GM12874 (cell line): ENCODE data around the gene FAM124B.

ENCODE experiments used
- CTCF ChIP-seq: IDR thresholded peaks from 2 replicates; pipeline ENCODE4 v1.5.1; 2011; ENCODE audit warnings: low read depth, mild to moderate bottlenecking, control low read depth, low read length, moderate library complexity; ENCODE audit not compliant: insufficient read depth

Gene FAM124B

DNA sequence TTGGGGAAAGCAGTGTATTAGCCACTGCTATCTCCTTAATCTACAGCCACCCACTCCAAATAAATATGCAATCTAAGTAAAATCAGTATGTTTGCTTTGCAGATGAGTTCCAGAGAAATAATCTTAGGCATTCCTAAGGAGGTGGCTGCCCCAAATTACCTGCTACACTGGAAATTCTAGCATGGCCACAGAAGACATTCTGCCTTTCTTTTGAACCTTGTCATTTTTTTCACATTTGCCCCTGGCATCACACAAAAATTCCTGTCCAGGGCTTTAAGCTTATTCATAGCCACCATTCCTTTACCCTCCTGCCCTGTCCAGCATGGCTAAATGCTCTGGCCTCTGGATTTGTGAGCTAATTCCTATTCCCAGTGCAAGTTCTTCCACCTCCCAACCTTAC is 36.8 kb upstream of the FAM124B start:
- no peak for TF ChIP-seq CTCF

- TF ChIP-seq CTCF = no peak
Observed at GRCh38 chr2:224436634-224437033, 34.7 kb upstream of the FAM124B start.

DNA sequence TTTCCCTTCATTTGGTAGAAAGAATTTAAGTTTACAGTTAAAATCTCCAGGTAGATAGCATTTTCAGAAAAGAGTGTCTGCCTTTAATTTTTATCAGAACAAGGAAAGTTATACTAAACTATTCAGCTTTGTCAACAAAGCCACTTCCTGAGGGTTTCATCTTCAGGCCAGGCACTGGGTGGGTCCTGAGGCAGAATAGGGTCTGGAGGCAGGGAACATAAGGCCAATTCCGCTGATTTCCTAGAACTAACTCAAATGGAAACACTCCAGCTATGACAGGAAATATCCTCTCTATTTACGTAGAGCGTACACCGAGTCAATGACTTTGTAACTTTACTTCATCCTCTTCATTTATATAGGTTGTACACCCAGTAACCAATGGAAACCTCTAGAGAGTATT is 32.7 kb upstream of the FAM124B start:
- TF ChIP-seq CTCF = no peak

GRCh38 chr2:224433442-224433841 is 31.5 kb upstream of the FAM124B start:
- TF ChIP-seq CTCF = no peak

- no peak for TF ChIP-seq CTCF
Observed at GRCh38 chr2:224432003-224432579, 30.2 kb upstream of the FAM124B start.

- TF ChIP-seq CTCF = no peak
Observed at GRCh38 chr2:224429441-224429810, 27.5 kb upstream of the FAM124B start.

DNA sequence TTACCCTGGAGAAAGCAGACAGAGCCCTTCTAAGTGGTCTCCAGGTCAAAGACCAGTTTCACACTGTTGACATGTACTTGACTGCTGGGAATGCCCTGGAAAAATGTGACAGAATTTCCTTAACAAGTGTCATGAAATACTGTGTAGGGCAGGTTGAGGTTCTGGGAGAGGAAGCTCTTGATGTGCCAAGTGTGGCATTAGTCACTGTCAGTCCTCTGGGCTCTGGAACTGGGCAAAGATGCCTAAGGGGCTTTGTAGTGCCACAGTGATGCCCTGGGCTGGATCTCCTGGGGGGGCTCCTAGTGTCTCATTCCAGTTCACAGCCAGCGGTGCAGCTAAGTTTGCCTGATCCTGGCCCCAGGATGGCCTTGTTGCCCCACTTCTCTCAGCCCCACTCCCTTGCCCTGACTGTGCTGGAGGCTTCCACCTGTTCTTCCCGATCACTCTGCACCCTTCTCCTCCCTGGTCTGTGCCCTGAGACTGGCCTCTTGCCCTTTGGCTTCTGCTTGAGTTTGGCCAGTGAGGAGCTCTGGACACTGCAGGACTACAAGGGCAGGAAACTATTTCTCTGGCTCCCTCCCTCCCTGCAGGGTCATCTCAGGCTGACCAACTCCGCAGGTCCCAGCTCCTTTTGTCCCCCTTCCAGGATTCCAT is 27.0 kb upstream of the FAM124B start:
- TF ChIP-seq CTCF = no peak
